HepG2 (cell line): ENCODE data around the gene ARSB.

Experiments used
- MNT ChIP-seq: fragments of 450-650 bp; IDR thresholded peaks from 2 replicates; pipeline ENCODE4 v1.6.1; 2016
- SUZ12 ChIP-seq: fragments of 150-350 bp; IDR thresholded peaks from 2 replicates; pipeline ENCODE4 v1.6.1; 2014; ENCODE audit warnings: low read depth, low read length
- ZNF274 ChIP-seq: sonication (generic); formaldehyde crosslinking; IDR thresholded peaks from 2 replicates; pipeline ENCODE4 v1.5.1; 2020; ENCODE audit warnings: mild to moderate bottlenecking, missing genetic modification reagents
- ZNF317 ChIP-seq: sonication (generic); formaldehyde crosslinking; IDR thresholded peaks from 2 replicates; pipeline ENCODE4 v1.5.0; 2020; ENCODE audit warnings: mild to moderate bottlenecking, missing genetic modification reagents

- no peak for TF ChIP-seq SUZ12
- no peak for TF ChIP-seq MNT
- TF ChIP-seq ZNF274 (CRISPR knock-in tag), result no peak
- no peak for TF ChIP-seq ZNF317 (CRISPR knock-in tag)
Measured at GRCh38 chr5:78738104-78738503, 247.0 kb downstream of the ARSB start.
